Upper lobe of left lung (tissue), 6 donors: ENCODE measurements around the gene PARP2. TPM values are rescaled to one million over a fixed set of nuclear protein-coding genes. Genes with fewer than 3 reads are reported as not detected.
A peak's percentile ranks its signal among the peaks of the same experiment; 100 is the strongest.
"Not testable (repeated sequence)": the region's sequence is repeated elsewhere in the genome, so short reads cannot be mapped to it uniquely, and the experiment has no call there.

Source experiments
- ATAC-seq, 2 donors: fragments of 200-7000 bp; cut with Tn5 transposase; one replicate each; pipeline ENCODE4 v1.9.1; 2022; ENCODE audit warnings: mild to moderate bottlenecking in 2 of 2, moderate library complexity in 2 of 2; ENCODE audit not compliant: low FRiP score in 2 of 2
- DNase-seq, 2 donors: peaks; one replicate each; pipeline ENCODE4 v3.0.0-alpha.2; 2019 to 2020
- H3K27ac ChIP-seq, 4 donors: fragments of 200-600 bp; sonication (generic); one replicate each; pipeline ENCODE4 v1.5.1; 2016 to 2019
- H3K27me3 ChIP-seq, 4 donors: fragments of 200-600 bp; sonication (generic); one replicate each; pipeline ENCODE4 v1.5.1; 2017 to 2019
- H3K36me3 ChIP-seq, 4 donors: fragments of 200-600 bp; sonication (generic); one replicate each; pipeline ENCODE4 v1.5.1; 2016 to 2019
- H3K4me1 ChIP-seq, 4 donors: fragments of 200-600 bp; sonication (generic); one replicate each; pipeline ENCODE4 v1.5.1; 2018 to 2019
- H3K4me3 ChIP-seq, 4 donors: fragments of 200-600 bp; sonication (generic); one replicate each; pipeline ENCODE4 v1.5.1; 2017 to 2019; ENCODE audit warnings: mild to moderate bottlenecking in 2 of 4, moderate library complexity in 1 of 4
- H3K9me3 ChIP-seq, 4 donors: fragments of 200-600 bp; sonication (generic); one replicate each; pipeline ENCODE4 v1.5.1; 2018 to 2019
- CTCF ChIP-seq, 6 experiments: fragments of 450-650 bp in 4 of 6; fragments of 200-600 bp in 2 of 6; sonication (generic) in 2 of 6; IDR thresholded peaks; one replicate each; pipeline ENCODE4 v1.5.1; 2016 to 2019; ENCODE audit warnings: antibody characterized with exemption in 6 of 6
- EP300 ChIP-seq, 4 donors: sonication (generic); formaldehyde crosslinking; IDR thresholded peaks; one replicate each; pipeline ENCODE4 v1.5.1; 2017; ENCODE audit warnings: antibody characterized with exemption in 4 of 4, control low read depth in 2 of 4
- POLR2A ChIP-seq, 4 donors: fragments of 450-650 bp; IDR thresholded peaks; one replicate each; pipeline ENCODE4 v1.5.1; 2016 to 2017; ENCODE audit warnings: antibody characterized with exemption in 4 of 4, mild to moderate bottlenecking in 2 of 4
- POLR2AphosphoS5 ChIP-seq, 2 donors: sonication (generic); formaldehyde crosslinking; IDR thresholded peaks; one replicate each; pipeline ENCODE4 v1.5.1; 2017; ENCODE audit warnings: antibody characterized with exemption in 2 of 2
- WGBS, 2 donors: methylation state at CpG; one replicate each; pipeline ENCODE4 v1.1.5; 2017 to 2018; 5-methylcytosine and 5-hydroxymethylcytosine counted together
- total RNA-seq, 6 donors: library from RNA; depleted of rRNA in 4 of 6; stranded (reverse); fragments of >200 nt in 4 of 6; gene quantifications; one replicate each; pipeline versions ENCODE4 v1.1.0 to v1.2.1, GENCODE V29; 2016 to 2021
- donor health status: DM: no; HTN: no; CAD: no; lungs with moderate emphysema.
- donor health status: DM: no; HTN: yes; CAD: no; lungs with severe emphysema.

The PARP2 gene
- total RNA-seq, 6 donors from 2014 or later, result 11.6 to 31.4 (median 17.6) TPM

DNA sequence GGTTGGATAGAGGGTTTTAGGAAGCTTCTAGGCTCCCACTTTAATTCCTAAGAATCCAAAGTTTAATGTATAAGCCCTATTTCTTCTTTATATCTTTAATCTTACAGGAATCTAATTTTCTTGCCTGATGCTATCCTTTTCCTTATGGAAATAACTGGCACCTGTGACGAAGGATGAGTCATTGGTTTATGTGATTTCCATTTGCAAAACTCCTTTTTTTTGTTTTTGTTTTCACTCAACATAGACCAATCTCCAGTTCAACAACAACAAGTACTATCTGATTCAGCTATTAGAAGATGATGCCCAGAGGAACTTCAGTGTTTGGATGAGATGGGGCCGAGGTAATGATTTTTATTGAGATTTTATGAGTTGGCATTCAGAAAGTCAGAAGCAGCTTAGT lies 6.8 kb downstream of the PARP2 start:
- TF ChIP-seq POLR2AphosphoS5 (IDR thresholded peaks at IDR 0.05) (no peak), EP300 (IDR thresholded peaks at IDR 0.05) (no peak), CTCF (IDR thresholded peaks at IDR 0.05) (no peak), POLR2A (IDR thresholded peaks at IDR 0.05) (no peak)
- Histone ChIP-seq H3K4me1 (no peaks in the 10 kb centered on the region), H3K36me3 (peaks cover 13 to 86% (median 50%) of the 10 kb centered on the region in 4 donors), H3K4me3 (no peak overlapping the region), H3K27ac (no peak overlapping the region), H3K9me3 (no peaks in the 10 kb centered on the region), H3K27me3 (no peaks in the 10 kb centered on the region)
- DNase-seq (no peak), ATAC-seq (no peak)
- WGBS, 2 donors, result 94 to 98% methylated on average over 2 of the region's 2 CpGs

DNA sequence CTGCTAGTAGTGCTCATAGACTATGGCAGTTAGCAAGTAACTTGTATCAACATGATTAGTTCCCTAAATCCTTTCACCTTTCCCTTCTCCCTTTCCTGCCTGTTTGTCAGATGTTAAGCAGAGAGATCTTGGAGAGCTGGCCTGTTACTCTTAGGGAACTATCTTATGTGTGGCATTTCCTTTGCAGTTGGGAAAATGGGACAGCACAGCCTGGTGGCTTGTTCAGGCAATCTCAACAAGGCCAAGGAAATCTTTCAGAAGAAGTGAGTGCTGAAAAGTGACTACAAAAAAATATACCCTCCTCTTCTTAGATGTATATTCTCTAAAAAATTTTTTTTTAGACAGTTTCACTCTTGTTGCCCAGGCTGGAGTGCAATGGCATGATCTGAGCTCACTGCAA lies 7.4 kb downstream of the PARP2 start:
- Histone ChIP-seq H3K27ac (no peak overlapping the region), H3K27me3 (no peaks in the 10 kb centered on the region), H3K9me3 (no peaks in the 10 kb centered on the region), H3K36me3 (peaks cover 13 to 86% (median 53%) of the 10 kb centered on the region in 4 donors), H3K4me3 (no peak overlapping the region), H3K4me1 (no peaks in the 10 kb centered on the region)
- TF ChIP-seq EP300 (IDR thresholded peaks at IDR 0.05), result no peak
- no peak for TF ChIP-seq POLR2A (IDR thresholded peaks at IDR 0.05)
- TF ChIP-seq POLR2AphosphoS5 (IDR thresholded peaks at IDR 0.05), result no peak
- TF ChIP-seq CTCF (IDR thresholded peaks at IDR 0.05), result no peak
- no peak for ATAC-seq
- DNase-seq, result no peak

DNA sequence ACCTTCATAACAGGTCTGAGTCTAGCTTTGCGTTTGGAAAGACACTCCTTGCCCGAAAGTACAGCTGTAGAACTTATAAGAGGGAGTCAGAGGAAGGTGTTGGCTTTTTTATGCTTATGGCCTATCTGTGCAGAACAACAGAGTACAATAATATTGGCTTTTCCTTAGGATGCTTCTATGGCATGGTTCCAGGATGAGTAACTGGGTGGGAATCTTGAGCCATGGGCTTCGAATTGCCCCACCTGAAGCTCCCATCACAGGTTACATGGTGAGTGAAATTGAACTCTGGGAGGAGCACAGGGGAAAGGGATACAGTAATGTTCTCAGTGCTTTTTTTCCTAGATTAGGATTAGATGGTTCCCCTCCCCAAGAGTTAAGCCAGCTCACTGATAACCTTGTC lies 13.0 kb downstream of the PARP2 start:
- peaks cover 24 to 77% (median 56%) of the 10 kb centered on the region in 4 donors for H3K36me3 ChIP-seq
- no peaks in the 10 kb centered on the region for H3K27me3 ChIP-seq
- no peak for ATAC-seq
- peaks cover 0 to 6% (median 2%) of the 10 kb centered on the region in 4 donors for H3K4me1 ChIP-seq
- no peak overlapping the region for H3K27ac ChIP-seq
- no peaks in the 10 kb centered on the region for H3K9me3 ChIP-seq
- no peak for DNase-seq
- no peak for TF ChIP-seq CTCF (IDR thresholded peaks at IDR 0.05)
- TF ChIP-seq POLR2AphosphoS5 (IDR thresholded peaks at IDR 0.05), result no peak
- no peak for TF ChIP-seq POLR2A (IDR thresholded peaks at IDR 0.05)
- TF ChIP-seq EP300 (IDR thresholded peaks at IDR 0.05), result no peak
- WGBS, 2 donors, result 89 to 91% methylated on average over 3 of the region's 3 CpGs
- no peak overlapping the region for H3K4me3 ChIP-seq

DNA sequence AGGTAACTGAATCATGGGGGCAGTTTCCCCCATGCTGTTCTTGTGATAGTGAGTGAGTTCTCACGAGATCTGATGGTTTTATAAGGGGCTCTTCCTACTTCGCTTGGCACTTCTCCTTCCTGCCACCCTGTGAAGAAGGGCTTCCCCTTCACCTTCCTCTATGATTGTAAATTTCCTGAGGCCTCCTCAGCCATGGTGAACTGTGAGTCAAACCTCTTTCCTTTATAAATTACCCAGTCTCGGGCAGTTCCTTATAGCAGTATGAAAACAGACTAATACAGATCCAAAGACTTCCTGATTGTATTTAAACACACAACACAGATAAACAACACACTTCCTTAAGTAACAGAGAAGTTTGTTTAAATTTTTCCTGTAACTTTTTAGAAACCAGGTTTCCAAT lies 15.0 kb downstream of the PARP2 start:
- ATAC-seq, H3K27me3 ChIP-seq, H3K4me1 ChIP-seq, H3K4me3 ChIP-seq, H3K9me3 ChIP-seq, DNase-seq: not testable (repeated sequence)
- WGBS, 2 donors, result 43 to 44% methylated on average over 3 of the region's 3 CpGs
- Histone ChIP-seq H3K27ac (peak overlapping the region in 1 of 4 donors; percentile 32), H3K36me3 (peaks cover 14 to 72% (median 42%) of the 10 kb centered on the region in 4 donors)

GRCh38 chr14:20365928-20366327 lies 22.5 kb downstream of the PARP2 start:
- Histone ChIP-seq H3K4me3 (no peak overlapping the region), H3K27ac (no peak overlapping the region), H3K9me3 (no peaks in the 10 kb centered on the region), H3K27me3 (no peaks in the 10 kb centered on the region), H3K4me1 (no peaks in the 10 kb centered on the region), H3K36me3 (peaks cover 27 to 86% (median 51%) of the 10 kb centered on the region in 4 donors)
- DNase-seq (no peak), ATAC-seq (no peak)
- TF ChIP-seq POLR2A (IDR thresholded peaks at IDR 0.05), result no peak
- no peak for TF ChIP-seq EP300 (IDR thresholded peaks at IDR 0.05)
- TF ChIP-seq POLR2AphosphoS5 (IDR thresholded peaks at IDR 0.05), result no peak
- no peak for TF ChIP-seq CTCF (IDR thresholded peaks at IDR 0.05)
